K562 (cell line): ENCODE results near the gene KNCN. TPM values are rescaled to one million over a fixed set of nuclear protein-coding genes. Genes with fewer than 3 reads are reported as not detected.

ENCODE experiments used
- ATAC-seq: fragments of 200-7000 bp; cut with Tn5 transposase; 3 replicates; pipeline ENCODE4 v1.9.1; 2020; ENCODE audit warnings: moderate library complexity
- BruUV-seq: library from RNA; stranded (reverse); fragments of 400-500 nt; replicated peaks from 2 replicates; lab custom pipeline; 2021; lab: Mats Ljungman, UMichigan
- CTCF ChIA-PET: fragments of 300-600 bp; formaldehyde crosslinking; extraction: SDS; loops from one replicate; lab custom pipeline; 2021; ENCODE audit warnings: low intra/inter-chr PET ratio; lab: Yijun Ruan, JAX
- POLR2A ChIA-PET: fragments of 300-600, 350-650 bp; sonication (Branson Sonifier 250); formaldehyde crosslinking; extraction: SDS; loops from one replicate; lab custom pipeline; 2021; ENCODE audit warnings: antibody characterized with exemption, inconsistent platforms; lab: Yijun Ruan, JAX
- DNase-seq, 4 experiments: peaks; one replicate each; pipeline versions ENCODE4 v3.0.0 to v3.0.0-alpha.2; 2011 to 2018; ENCODE audit warnings: low spot score in 3 of 4, mixed read lengths in 3 of 4; ENCODE audit errors: extremely low read depth in 1 of 4
- FAIRE-seq: peaks from 2 replicates; lab custom pipeline; 2011; peaks lifted over from hg19 to GRCh38; lab: Jason Lieb, UNC
- H2AFZ ChIP-seq: 2 replicates; pipeline ENCODE4 v1.6.0; 2011; ENCODE audit warnings: low read depth, low read length, control low read depth, inconsistent platforms
- H3K27ac ChIP-seq: fragments of 200-600 bp; 3 replicates; pipeline ENCODE4 v1.8.0; 2011; ENCODE audit warnings: low read depth, mild to moderate bottlenecking, control low read depth, inconsistent platforms, low read length, moderate library complexity, mixed read lengths; ENCODE audit errors: extremely low read depth
- H3K27me3 ChIP-seq, 2 experiments: fragments of 300-600 bp in 1 of 2; 2 replicates in 1 of 2; 3 replicates in 1 of 2; pipeline versions ENCODE4 v1.6.0 to v1.8.0; 2011; ENCODE audit warnings: inconsistent platforms in 2 of 2, low read length in 2 of 2, mild to moderate bottlenecking in 1 of 2, mixed read lengths in 1 of 2, moderate library complexity in 1 of 2; ENCODE audit not compliant: control insufficient read depth in 2 of 2, insufficient read depth in 2 of 2
- H3K36me3 ChIP-seq: fragments of 300-600 bp; 3 replicates; pipeline ENCODE4 v1.8.0; 2011; ENCODE audit warnings: mild to moderate bottlenecking, low read length, inconsistent platforms; ENCODE audit not compliant: control insufficient read depth, insufficient read depth
- H3K4me1 ChIP-seq, 2 experiments: fragments of 200-600 bp in 1 of 2; replicated peaks in 1 of 2; 2 replicates in 1 of 2; 3 replicates in 1 of 2; pipeline versions ENCODE4 v1.5.1 to v1.8.0; 2011; ENCODE audit warnings: inconsistent platforms in 2 of 2, low read length in 2 of 2, mild to moderate bottlenecking in 1 of 2, mixed read lengths in 1 of 2, moderate library complexity in 1 of 2; ENCODE audit not compliant: control insufficient read depth in 2 of 2, insufficient read depth in 2 of 2
- H3K4me2 ChIP-seq: 2 replicates; pipeline ENCODE4 v1.6.1; 2011; ENCODE audit warnings: low read length, control low read depth, inconsistent platforms, mixed read lengths; ENCODE audit not compliant: insufficient read depth
- H3K4me3 ChIP-seq: fragments of 200-600 bp; sonication (generic), shearing (Covaris generic); 2 replicates; pipeline ENCODE4 v1.5.1; 2016; ENCODE audit warnings: control low read depth, inconsistent platforms
- H3K79me2 ChIP-seq: fragments of 200-600 bp; 3 replicates; pipeline ENCODE4 v1.8.0; 2011; ENCODE audit warnings: low read length, inconsistent platforms; ENCODE audit not compliant: control insufficient read depth, insufficient read depth
- H3K9ac ChIP-seq, 2 experiments: 2 replicates each; pipeline versions ENCODE4 v1.6.0 to v1.6.1; 2011; ENCODE audit warnings: low read depth in 2 of 2, low read length in 2 of 2, control low read depth in 1 of 2, inconsistent platforms in 1 of 2, mild to moderate bottlenecking in 1 of 2, mixed read lengths in 1 of 2; ENCODE audit not compliant: insufficient read depth in 1 of 2
- H3K9me1 ChIP-seq: one replicate; pipeline ENCODE4 v1.6.0; 2011; ENCODE audit warnings: inconsistent platforms, mild to moderate bottlenecking, low read length, moderate library complexity; ENCODE audit not compliant: control insufficient read depth, insufficient read depth
- H3K9me3 ChIP-seq: replicated peaks from 2 replicates; pipeline ENCODE4 v1.5.1; 2011; ENCODE audit warnings: low read depth, low read length, inconsistent platforms; ENCODE audit not compliant: control insufficient read depth, insufficient read depth
- H4K20me1 ChIP-seq: replicated peaks from 2 replicates; pipeline ENCODE4 v1.6.1; 2011; ENCODE audit warnings: low read length, inconsistent platforms, mixed read lengths; ENCODE audit not compliant: control insufficient read depth, insufficient read depth
- C11orf30 ChIP-seq: fragments of 450-650 bp; IDR thresholded peaks from 2 replicates; pipeline ENCODE4 v1.6.1; 2016; ENCODE audit warnings: low read depth, mild to moderate bottlenecking
- CBX2 ChIP-seq: fragments of 200-600 bp; sonication (generic); IDR thresholded peaks from one replicate; pipeline ENCODE4 v1.6.1; 2012; ENCODE audit warnings: mild to moderate bottlenecking, low read length, inconsistent platforms; ENCODE audit not compliant: insufficient read depth, poor library complexity, severe bottlenecking
- HDAC6 ChIP-seq: IDR thresholded peaks from 2 replicates; pipeline ENCODE4 v1.6.1; 2012; ENCODE audit warnings: low read depth, mild to moderate bottlenecking, control low read depth, inconsistent platforms, low read length, moderate library complexity
- ILF3 ChIP-seq: fragments of 450-650 bp; IDR thresholded peaks from 2 replicates; pipeline ENCODE4 v1.6.1; 2018; ENCODE audit warnings: antibody characterized with exemption, mild to moderate bottlenecking, moderate library complexity, borderline replicate concordance
- PREB ChIP-seq: sonication (generic); formaldehyde crosslinking; IDR thresholded peaks from 2 replicates; pipeline ENCODE4 v1.8.1; 2023; ENCODE audit warnings: mild to moderate bottlenecking, missing genetic modification reagents
- REST ChIP-seq, 2 experiments: fragments of 450-650 bp; formaldehyde crosslinking in 1 of 2; IDR thresholded peaks; 2 replicates each; pipeline versions ENCODE4 v1.4.0 to v1.6.1; 2014 to 2020; ENCODE audit warnings: mild to moderate bottlenecking in 2 of 2, borderline replicate concordance in 1 of 2, low read depth in 1 of 2
- SPI1 ChIP-seq: IDR thresholded peaks from 2 replicates; pipeline ENCODE4 v1.6.1; 2011; ENCODE audit warnings: low read depth, low read length, control low read depth, borderline replicate concordance
- TFE3 ChIP-seq: fragments of 450-650 bp; formaldehyde crosslinking; IDR thresholded peaks from 2 replicates; pipeline ENCODE4 v1.4.0; 2020; ENCODE audit warnings: mild to moderate bottlenecking, mixed read lengths
- U2AF2 ChIP-seq: fragments of 200-400 bp; formaldehyde crosslinking; optimal IDR thresholded peaks from 2 replicates; pipeline ENCODE3; 2017; ENCODE audit warnings: low read depth, mild to moderate bottlenecking, low read length
- ZNF263 ChIP-seq: sonication (generic); formaldehyde crosslinking; IDR thresholded peaks from 2 replicates; pipeline ENCODE4 v1.8.0; 2022; ENCODE audit warnings: mild to moderate bottlenecking, missing genetic modification reagents, borderline replicate concordance
- WGBS: fragments of 100-300 bp; shearing (Covaris generic); methylation state at CpG from one replicate; pipeline ENCODE4 v1.1.6; 2016; ENCODE audit warnings: low coverage, mixed read lengths; ENCODE audit not compliant: insufficient coverage; ENCODE audit errors: missing lambda C conversion rate; 5-methylcytosine and 5-hydroxymethylcytosine counted together
- in situ Hi-C: fragments of 300-500 bp; cut with MboI; formaldehyde crosslinking; loops from 4 replicates; pipeline ENCODE4 v1.15.0; 2018; ENCODE audit warnings: inconsistent platforms, mixed read lengths
- intact Hi-C: fragments of 100-400 bp; cut with micrococcal nuclease; formaldehyde crosslinking; loops from 2 replicates; pipeline ENCODE4 v1.14.2; 2022
- polyA plus RNA-seq, 8 experiments: library from polyadenylated mRNA; depleted of rRNA in 4 of 8; stranded (reverse) in 5 of 8; unstranded in 3 of 8; fragments of >200 nt; fragmentation: Nextera tagmentation in 2 of 8; fragmentation: Illumina TruSeq in 1 of 8; extraction: Ambion mirVana in 2 of 8; extraction: Trizol in 1 of 8; gene quantifications; 2 replicates each; pipeline versions ENCODE4 v1.2.1 to v1.2.3, GENCODE V29; 2011 to 2014; ENCODE audit warnings: inconsistent platforms in 1 of 8, missing spikeins in 1 of 8
- total RNA-seq, 7 experiments: library from RNA; depleted of rRNA in 6 of 7; stranded (reverse); fragments of >200 nt in 6 of 7; fragmentation: Illumina TruSeq in 2 of 7; extraction: Trizol in 2 of 7; gene quantifications; 2 replicates each; pipeline versions ENCODE4 v1.2.1 to v1.2.3, GENCODE V29; 2011 to 2021; ENCODE audit warnings: low replicate concordance in 1 of 7

The KNCN gene
- total and polyA plus RNA-seq, 9 of the 15 experiments (the other 6 are each of a cell fraction or from before 2014, with no cell fraction given), result not detected

- no TSS peak for BruUV-seq
- Histone ChIP-seq H3K4me3 (no peak overlapping the region), H3K4me1 (peaks cover 6 to 30% of the 10 kb centered on the region in 2 experiments; a peak in 3 of 5 replicates), H3K27me3 (peaks cover 12 to 26% of the 10 kb centered on the region in 2 experiments; a peak in 3 of 5 replicates), H3K9me3 (no peaks in the 10 kb centered on the region), H4K20me1 (no peaks in the 10 kb centered on the region; the same call in 1 of the 2 replicates), H3K9ac (no peak overlapping the region), H2AFZ (no peak overlapping the region), H3K27ac (no peak overlapping the region), H3K79me2 (no peaks in the 10 kb centered on the region), H3K4me2 (no peak overlapping the region), H3K36me3 (peaks cover 3% of the 10 kb centered on the region; the same call in 1 of the 3 replicates), H3K9me1 (peaks cover 3% of the 10 kb centered on the region)
- CTCF ChIA-PET, result interaction anchor here (1.4 kb wide), 1 partner anchor 171 kb away, joined by 4 read pairs; no protein-coding TSS in a partner anchor
- intact Hi-C loops (no loop called here), in situ Hi-C loops (no loop called here)
- 15% methylated on average over 3 of the region's 3 CpGs for WGBS
- ATAC-seq, result peak; percentile 13; the same call in 2 of the 3 replicates
- POLR2A ChIA-PET, result interaction anchor here (0.6 to 1.0 kb wide), 2 partner anchors 20 to 40 kb away, joined by 3 to 5 read pairs; no protein-coding TSS in a partner anchor
- no peak for FAIRE-seq
- peak in 2 of 4 experiments; percentile 33 to 43 for DNase-seq
- no peak for TF ChIP-seq PREB (CRISPR knock-in tag)
- TF ChIP-seq TFE3 (CRISPR knock-in tag), result no peak
- no peak for TF ChIP-seq U2AF2
- TF ChIP-seq ZNF263 (CRISPR knock-in tag), result no peak
- no peak for TF ChIP-seq C11orf30
- no peak for TF ChIP-seq CBX2
- TF ChIP-seq ILF3, result no peak
- TF ChIP-seq REST (IDR thresholded peaks at IDR 0.05; ENCODE audit: borderline replicate concordance), result peak; percentile 10; the same call in 1 of the 2 replicates
- no peak for TF ChIP-seq REST (CRISPR knock-in tag; IDR thresholded peaks at IDR 0.05; ENCODE audit: low read depth)
- TF ChIP-seq SPI1, result peak; percentile 21; the same call in 1 of the 2 replicates
- no peak for TF ChIP-seq HDAC6
Measured at GRCh38 chr1:46553506-46553905, 2.1 kb upstream of the KNCN start.
